HFFc6 (cell line): ENCODE data around the gene YJU2. TPM values are rescaled to one million over a fixed set of nuclear protein-coding genes. Genes with fewer than 3 reads are reported as not detected.
A peak's percentile ranks its signal among the peaks of the same experiment; 100 is the strongest.
"Not testable (repeated sequence)": the region's sequence is repeated elsewhere in the genome, so short reads cannot be mapped to it uniquely, and the experiment has no call there.

Experiments
- DNase-seq: peaks from one replicate; pipeline ENCODE4 v3.0.0-alpha.2; 2018
- H3K27ac Mint-ChIP-seq: 2 replicates; pipeline ENCODE4 v1.8.0; 2020; ENCODE audit warnings: mild to moderate bottlenecking, mixed read lengths
- H3K27me3 Mint-ChIP-seq: 2 replicates; pipeline ENCODE4 v1.8.0; 2021; ENCODE audit warnings: mild to moderate bottlenecking, moderate library complexity, mixed read lengths; ENCODE audit not compliant: insufficient read depth
- H3K36me3 Mint-ChIP-seq: 2 replicates; pipeline ENCODE4 v1.8.0; 2021; ENCODE audit warnings: low read depth, mixed read lengths
- H3K4me1 Mint-ChIP-seq: 2 replicates; pipeline ENCODE4 v1.8.0; 2020; ENCODE audit warnings: low read depth, mixed read lengths
- H3K4me3 Mint-ChIP-seq: 2 replicates; pipeline ENCODE4 v1.8.0; 2020; ENCODE audit warnings: mild to moderate bottlenecking, moderate library complexity, mixed read lengths
- H3K9me3 Mint-ChIP-seq: 2 replicates; pipeline ENCODE4 v1.8.0; 2020; ENCODE audit warnings: mild to moderate bottlenecking, mixed read lengths
- total RNA-seq, 6 experiments: library from RNA; stranded (reverse); fragmentation: NEBNext Ultra II Directional; extraction: Animal tissue kit (Norgen Biotek cat#: 25700); gene quantifications; 2 replicates in 1 of 6; 3 replicates in 5 of 6; pipeline ENCODE4 v1.2.3, GENCODE V29; 2021
- TF ChIP-seq, protein P1 (sequence below): fragments of 200-600 bp; sonication (generic); IDR thresholded peaks from 2 replicates; pipeline ENCODE4 v1.5.0; 2021; ENCODE audit warnings: antibody characterized with exemption, mild to moderate bottlenecking

YJU2 gene
- total RNA-seq, 6 experiments from 2014 or later, result 12.0 to 17.7 (median 16.1) TPM

DNA sequence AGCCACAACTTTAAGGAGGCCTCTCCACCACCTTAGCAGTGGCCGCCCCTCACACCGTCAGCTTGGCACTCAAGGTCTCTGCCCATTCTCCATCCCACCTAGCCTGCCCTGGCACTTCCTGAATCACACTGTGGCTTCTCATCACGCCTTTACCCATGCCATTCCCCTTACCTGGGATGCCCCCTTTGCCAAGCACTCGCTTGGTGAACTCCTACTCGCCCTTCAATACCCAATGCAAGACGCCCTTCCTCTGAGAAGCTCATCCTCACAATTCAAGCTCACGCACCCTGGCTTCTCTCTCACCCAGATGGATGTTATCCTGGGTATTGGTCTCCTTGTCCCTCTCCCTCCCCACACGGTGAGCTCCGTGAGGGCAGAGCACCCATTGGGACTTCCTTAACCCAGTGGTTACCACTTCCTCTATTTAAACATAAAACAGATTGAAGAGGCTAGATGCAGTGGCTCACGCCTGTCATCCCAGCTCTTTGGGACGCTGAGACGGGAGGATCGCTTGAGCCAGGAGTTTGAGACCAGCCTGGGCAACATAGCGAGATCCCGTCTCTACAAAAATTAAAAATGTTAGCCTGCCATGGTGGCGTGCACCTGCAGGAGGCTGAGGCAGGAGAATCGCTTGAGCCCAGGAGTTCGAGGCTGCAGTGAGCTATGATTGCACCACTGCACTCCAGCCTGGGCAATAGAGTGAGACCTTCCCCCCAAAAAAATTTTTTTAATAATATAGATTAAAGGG, 19.5 kb downstream of the YJU2 start:
- Mint-ChIP-seq H3K4me1 (no peaks in the 10 kb centered on the region), H3K36me3 (peaks cover 11% of the 10 kb centered on the region), H3K4me3 (no peak overlapping the region), H3K27me3 (peaks cover 3% of the 10 kb centered on the region; the same call in 1 of the 2 replicates), H3K27ac (no peak overlapping the region), H3K9me3 (no peaks in the 10 kb centered on the region)
- TF ChIP-seq, protein P1, sequence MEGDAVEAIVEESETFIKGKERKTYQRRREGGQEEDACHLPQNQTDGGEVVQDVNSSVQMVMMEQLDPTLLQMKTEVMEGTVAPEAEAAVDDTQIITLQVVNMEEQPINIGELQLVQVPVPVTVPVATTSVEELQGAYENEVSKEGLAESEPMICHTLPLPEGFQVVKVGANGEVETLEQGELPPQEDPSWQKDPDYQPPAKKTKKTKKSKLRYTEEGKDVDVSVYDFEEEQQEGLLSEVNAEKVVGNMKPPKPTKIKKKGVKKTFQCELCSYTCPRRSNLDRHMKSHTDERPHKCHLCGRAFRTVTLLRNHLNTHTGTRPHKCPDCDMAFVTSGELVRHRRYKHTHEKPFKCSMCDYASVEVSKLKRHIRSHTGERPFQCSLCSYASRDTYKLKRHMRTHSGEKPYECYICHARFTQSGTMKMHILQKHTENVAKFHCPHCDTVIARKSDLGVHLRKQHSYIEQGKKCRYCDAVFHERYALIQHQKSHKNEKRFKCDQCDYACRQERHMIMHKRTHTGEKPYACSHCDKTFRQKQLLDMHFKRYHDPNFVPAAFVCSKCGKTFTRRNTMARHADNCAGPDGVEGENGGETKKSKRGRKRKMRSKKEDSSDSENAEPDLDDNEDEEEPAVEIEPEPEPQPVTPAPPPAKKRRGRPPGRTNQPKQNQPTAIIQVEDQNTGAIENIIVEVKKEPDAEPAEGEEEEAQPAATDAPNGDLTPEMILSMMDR, result no peak
- DNase-seq, result no peak

- peaks cover 3% of the 10 kb centered on the region; the same call in 1 of the 2 replicates for H3K27me3 Mint-ChIP-seq
- TF ChIP-seq, protein P1, result peak; percentile 83
- no peaks in the 10 kb centered on the region for H3K9me3 Mint-ChIP-seq
- H3K36me3 Mint-ChIP-seq, result peaks cover 15% of the 10 kb centered on the region
- no peak overlapping the region for H3K4me3 Mint-ChIP-seq
- peak overlapping the region; percentile 32; the same call in 1 of the 2 replicates for H3K27ac Mint-ChIP-seq
- DNase-seq, result peak; percentile 52
- no peaks in the 10 kb centered on the region for H3K4me1 Mint-ChIP-seq
These were observed 20.4 kb downstream of the YJU2 start for GRCh38 chr19:4267101-4267900.

DNA sequence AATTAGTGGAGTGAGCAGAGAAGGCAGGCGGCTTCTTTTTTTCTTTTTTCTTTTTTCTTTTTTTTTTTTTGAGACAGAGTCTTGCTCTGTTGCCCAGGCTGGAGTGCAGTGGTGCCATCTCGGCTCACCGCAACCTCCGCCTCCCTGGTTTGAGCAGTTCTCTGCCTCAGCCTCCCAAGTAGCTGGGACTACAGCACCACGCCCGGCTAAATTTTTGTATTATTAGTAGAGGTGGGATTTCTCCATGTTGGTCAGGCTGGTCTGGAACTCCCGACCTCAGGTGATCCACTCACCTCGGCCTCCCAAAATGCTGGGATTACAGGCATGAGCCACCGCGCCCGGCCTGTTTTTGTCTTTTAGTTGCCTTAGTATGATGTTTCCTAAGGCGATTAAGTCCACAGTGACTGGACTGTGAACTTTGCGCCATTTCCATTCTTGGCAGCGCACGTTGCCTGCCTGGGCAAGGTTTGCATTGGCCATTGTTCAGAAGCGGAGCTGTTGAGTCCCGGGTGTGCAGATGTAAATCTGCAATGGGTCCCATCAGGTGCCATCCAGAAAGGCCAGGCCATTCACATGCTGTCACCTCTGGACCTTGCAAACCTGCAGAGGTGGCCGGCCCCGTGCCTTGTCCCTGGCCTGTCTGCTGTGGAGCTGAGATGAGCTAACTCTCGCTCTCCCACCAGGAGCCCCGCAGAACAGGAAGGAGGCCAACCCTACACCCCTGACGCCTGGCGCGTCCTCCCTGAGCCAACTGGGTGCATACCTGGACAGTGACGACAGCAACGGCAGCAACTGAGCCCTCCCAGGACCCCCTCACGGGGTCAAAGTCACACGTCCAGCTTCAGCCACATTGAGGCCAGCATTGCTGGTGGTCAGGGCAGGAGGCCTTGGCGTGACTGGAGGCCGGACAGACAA, 21.3 kb downstream of the YJU2 start:
- Mint-ChIP-seq H3K9me3 (no peaks in the 10 kb centered on the region), H3K4me1 (no peaks in the 10 kb centered on the region), H3K4me3 (no peak overlapping the region), H3K27me3 (peaks cover 3% of the 10 kb centered on the region; the same call in 1 of the 2 replicates), H3K36me3 (peaks cover 15% of the 10 kb centered on the region), H3K27ac (no peak overlapping the region)
- TF ChIP-seq, protein P1, result peak; percentile 25; the same call in 1 of the 2 replicates
- no peak for DNase-seq

GRCh38 chr19:4268816-4269430, 22.0 kb downstream of the YJU2 start:
- Mint-ChIP-seq H3K4me1 (no peaks in the 10 kb centered on the region), H3K9me3 (no peaks in the 10 kb centered on the region), H3K36me3 (peaks cover 15% of the 10 kb centered on the region), H3K4me3 (no peak overlapping the region), H3K27ac (no peak overlapping the region), H3K27me3 (peaks cover 3% of the 10 kb centered on the region; the same call in 1 of the 2 replicates)
- DNase-seq, result no peak
- TF ChIP-seq, protein P1, result no peak; the same call in 1 of the 2 replicates

- H3K36me3 Mint-ChIP-seq, result peaks cover 6% of the 10 kb centered on the region
- no peak overlapping the region for H3K27ac Mint-ChIP-seq
- TF ChIP-seq, protein P1, result no peak
- H3K4me3 Mint-ChIP-seq, result no peak overlapping the region
- H3K27me3 Mint-ChIP-seq, result peaks cover 6% of the 10 kb centered on the region
- H3K4me1 Mint-ChIP-seq, result no peaks in the 10 kb centered on the region
- no peaks in the 10 kb centered on the region for H3K9me3 Mint-ChIP-seq
- DNase-seq, result no peak
These were observed 26.0 kb downstream of the YJU2 start for GRCh38 chr19:4272894-4273293.

DNA sequence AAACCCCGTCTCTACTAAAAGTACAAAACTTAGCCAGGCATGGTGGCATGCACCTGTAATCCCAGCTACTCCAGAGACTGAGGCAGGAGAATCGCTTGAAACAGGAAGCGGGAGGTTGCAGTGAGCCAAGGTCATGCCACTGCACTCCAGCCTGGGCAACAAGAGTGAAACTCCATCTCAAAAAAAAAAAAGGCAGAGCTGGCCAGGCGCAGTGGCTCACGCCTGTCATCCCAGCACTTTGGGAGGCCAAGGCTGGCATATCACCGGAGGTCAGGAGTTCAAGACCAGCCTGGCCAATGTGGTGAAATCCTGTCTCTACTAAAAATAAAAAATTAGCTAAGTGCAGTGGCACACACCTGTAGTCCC, 27.4 kb downstream of the YJU2 start:
- H3K36me3 Mint-ChIP-seq, H3K4me3 Mint-ChIP-seq, DNase-seq, H3K9me3 Mint-ChIP-seq, H3K27ac Mint-ChIP-seq, H3K4me1 Mint-ChIP-seq: not testable (repeated sequence)
- H3K27me3 Mint-ChIP-seq, result peaks cover 15% of the 10 kb centered on the region
